Middle frontal gyrus (tissue), 1 donor: ENCODE measurements around the gene ZNF888.
"Not testable (repeated sequence)": the region's sequence is repeated elsewhere in the genome, so short reads cannot be mapped to it uniquely, and the experiment has no call there.

ENCODE experiments used
- DNase-seq: peaks from one replicate; pipeline ENCODE4 v3.0.0-alpha.2; 2015; ENCODE audit warnings: low spot score; ENCODE audit errors: extremely low spot score

The ZNF888 gene

DNA sequence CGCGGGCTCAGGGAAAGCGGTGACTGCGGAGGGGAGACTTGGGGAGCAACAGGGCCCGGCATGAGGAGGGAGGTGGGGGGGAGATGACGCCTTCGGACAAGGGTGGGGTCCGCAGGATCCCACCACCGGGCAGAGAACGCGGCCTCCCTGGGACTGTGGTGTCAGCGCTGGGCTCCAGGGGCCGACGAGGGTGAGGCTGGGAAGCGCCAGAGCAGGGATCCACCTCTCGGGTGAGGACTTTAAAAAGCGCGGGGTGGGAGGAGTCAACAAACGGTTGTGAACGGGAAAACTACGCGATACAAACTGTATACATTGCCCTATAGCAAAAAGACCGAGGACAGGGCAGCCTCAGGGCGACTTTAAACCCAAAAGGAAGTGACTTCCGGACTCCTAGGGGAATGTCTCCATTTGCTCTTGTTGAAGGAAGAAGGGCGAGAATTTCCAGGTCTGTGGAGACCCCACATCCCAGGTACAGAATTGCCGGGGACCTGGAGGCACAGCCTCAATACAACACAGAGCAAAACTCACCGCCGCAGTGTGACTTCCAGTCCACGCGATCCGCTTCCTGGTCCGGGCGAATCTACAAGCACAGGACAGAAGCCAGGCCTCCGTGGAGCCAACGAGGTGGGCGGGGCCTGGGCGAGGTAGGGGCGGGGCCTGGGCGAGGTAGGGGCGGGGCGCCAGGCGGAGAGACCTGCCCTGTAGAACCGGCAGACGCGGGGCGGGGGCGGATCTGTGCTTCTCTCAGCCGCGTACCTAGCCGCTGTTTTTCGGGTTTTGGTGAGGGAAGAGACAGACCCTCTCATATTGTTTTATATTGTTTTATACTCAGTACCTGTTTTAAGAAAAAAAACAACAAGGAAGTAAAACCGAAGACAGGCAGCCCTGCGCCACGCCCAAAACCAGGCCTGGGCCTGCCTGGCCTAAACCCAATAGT is at the start of gene ZNF888:
Gene ZNF888, minus strand, starts transcription at position 588 of the 937 bp plus-strand sequence. CDS start 5,555 bp downstream, outside the sequence.
- DNase-seq = peak; percentile 15

DNA sequence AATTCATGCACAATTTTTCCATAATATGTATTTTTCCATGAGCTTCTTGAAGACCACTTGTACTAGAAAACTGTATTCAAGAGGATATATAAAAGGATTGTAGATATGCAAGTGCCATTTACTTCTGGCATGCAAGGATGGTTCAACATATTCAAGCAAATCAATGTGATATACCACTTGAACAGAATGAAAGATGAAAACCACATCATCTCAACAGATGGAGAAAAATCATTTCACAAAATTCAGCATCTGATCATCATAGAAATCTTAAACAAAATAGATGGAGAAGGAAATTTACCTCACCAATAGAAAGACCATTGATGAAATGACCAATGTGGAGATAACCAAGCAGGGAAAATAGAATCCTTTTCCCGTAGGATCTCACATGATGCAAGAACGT is 44.5 kb upstream of the ZNF888 start:
- no peak for DNase-seq

DNA sequence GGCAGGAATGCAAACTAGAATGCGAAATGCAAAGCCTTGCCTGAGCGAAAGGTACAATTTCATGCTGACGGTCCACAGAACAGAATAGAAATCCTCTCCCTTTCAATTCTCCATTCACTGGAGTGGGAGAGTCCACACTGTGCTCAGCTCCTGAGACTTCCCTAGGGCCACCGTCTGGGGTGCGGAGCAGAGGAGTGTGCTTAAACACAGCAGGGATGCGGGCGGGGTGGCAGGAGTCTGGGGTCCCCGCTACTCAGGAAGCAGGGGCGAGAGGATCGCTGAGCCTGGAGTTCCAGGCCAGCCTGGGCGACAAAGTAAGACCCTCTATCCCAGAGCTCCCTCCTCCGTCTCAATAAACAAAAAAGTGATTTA is 40.0 kb upstream of the ZNF888 start:
- no peak for DNase-seq

DNA sequence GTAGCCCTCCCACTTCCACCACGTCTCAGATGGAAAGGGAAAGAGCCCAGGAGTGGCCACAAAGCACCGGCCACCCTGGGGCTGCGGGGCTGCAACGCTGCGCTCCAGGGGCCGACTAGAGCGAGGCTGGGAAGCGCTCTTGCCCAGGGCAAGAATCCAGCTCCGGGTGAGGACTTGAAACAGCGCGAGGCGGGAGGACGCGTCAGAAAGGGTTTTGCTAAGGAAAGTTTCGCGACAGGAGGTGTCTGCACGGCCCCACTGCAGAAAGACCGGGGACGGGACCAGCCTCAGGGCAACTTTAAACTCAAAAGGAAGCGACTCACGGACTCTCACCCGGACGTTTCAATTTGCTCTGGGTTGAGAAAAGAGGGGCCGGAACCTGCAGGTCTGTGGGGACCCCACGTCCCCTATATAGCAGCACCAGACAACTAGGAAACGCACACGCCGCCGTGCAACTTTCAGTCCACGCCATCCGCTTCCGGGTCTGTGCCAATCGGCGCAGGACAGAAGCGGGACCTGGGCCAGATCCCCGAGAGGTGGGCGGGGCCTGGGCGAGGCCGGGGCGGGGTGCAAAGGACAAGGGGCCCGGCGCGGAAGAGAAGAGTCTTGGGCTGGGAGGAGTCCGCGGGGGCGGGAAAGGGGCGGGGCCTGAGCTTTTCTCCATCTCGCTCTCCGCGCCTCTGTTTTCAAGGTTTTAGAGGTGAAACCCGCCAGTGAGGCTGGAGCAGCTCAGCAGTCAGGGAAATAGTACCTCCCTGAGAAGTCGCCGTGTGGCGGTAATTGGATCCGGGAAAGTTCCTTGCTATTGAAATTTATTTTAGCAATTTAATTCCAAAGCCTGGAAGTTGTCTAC is 39.4 kb upstream of the ZNF888 start, which contains the start of gene ZNF816:
Gene ZNF816, minus strand, starts transcription at position 488 of the 853 bp plus-strand sequence. CDS start 6,792 bp downstream, outside the sequence.
- peak; percentile 66 for DNase-seq

DNA sequence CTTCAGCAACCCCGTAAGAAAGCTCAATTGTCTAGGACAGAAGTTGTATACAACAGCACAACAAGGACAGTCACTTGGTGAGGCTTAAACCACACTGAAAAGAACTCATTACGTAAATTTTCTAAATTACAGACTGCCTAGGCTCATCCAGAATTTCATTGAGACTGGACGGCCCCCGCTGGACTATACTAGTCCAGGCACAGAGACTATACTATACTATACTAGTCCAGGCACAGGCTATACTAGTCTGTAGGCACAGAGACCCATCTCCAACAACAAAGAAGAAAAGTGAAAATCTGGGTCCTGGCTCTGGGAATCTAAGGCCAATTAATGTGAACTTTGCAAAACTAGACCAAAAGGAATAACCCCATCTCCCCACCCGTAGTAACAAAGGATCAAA is 38.8 kb upstream of the ZNF888 start:
- DNase-seq = no peak

DNA sequence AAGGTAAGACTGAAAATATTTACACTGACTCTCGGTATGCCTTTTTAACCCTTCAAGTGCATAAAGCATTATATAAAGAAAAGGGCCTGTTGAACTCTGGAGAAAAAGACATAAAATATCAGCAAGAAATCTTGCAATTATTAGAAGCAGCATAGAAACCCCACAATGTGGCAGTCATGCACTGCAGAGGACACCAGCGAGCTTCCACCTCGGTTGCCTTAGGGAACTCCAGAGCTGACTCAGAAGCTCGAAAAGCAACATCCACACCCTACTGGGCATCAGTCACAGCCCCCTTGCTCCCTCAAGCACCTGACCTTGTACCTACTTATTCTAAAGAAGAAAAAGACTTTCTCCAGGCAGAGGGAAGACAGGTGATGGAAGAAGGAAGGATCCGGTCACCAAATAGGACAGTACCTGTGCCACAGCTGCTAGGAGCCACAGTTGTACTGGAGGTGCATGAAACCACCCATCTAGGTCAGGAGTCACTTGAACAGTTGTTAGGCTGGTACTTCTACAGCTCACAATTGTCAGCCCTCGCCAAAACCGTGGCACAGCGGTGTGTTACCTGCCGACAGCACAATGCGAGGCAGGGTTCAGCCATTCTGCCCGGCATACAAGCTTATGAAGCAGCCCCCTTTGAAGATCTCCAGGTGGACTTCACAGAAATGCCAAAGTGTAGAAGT is 36.5 kb upstream of the ZNF888 start:
- no peak for DNase-seq

DNA sequence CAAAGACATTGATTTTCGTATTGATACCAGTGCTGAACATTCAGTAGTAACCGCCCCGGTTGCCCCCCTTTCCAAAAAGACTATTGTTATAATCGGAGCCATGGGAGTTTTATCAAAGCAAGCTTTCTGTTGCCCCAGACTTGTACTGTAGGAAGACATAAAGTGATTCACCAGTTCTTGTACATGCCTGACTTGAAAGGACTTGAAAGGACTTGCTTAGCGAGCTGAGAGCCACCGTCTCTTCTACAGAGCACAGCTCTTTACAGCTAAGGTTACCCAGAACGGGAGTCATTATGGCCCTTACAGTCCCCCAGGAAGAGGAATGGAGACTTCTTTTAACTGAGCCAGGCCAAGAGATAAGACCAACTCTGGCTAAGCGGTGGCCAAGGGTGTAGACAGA is 34.4 kb upstream of the ZNF888 start:
- DNase-seq = no peak

DNA sequence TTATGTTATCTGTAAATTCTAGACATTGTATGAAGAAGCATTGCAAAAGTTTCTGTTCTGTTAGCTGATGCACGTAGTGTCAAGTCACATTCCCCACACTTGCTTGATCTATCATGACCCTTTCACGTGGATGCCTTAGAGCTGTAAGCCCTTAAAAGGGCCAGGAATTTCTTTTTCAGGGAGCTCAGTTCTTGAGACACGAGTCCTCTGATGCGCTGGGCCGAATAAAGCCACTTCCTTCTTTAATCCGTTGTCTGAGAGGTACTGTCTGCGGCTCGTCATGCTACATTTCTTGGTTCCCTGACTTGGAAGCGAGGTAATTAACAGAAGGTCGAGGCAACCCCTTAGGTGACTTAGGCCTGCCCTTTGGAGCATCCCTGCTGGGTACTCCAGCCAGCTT is 33.7 kb upstream of the ZNF888 start:
- DNase-seq = no peak

DNA sequence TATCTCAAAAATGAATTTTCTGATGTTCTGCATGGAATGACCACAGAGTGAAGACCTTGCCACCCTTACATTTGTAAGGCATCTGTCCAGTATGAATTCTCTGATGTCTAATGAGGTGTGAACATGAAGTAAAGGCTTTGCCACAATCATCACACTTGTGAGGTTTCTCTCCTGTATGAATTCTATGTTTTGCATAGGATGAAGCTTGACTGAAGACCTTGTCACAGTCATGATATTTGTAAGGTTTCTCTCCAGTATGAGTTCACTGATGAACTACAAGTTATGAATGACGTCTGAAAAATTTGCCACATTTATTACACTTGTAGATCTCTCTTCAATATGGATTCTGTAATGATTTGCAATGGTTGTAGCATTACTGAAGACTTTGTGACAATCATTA is 26.2 kb upstream of the ZNF888 start:
- DNase-seq = no peak

DNA sequence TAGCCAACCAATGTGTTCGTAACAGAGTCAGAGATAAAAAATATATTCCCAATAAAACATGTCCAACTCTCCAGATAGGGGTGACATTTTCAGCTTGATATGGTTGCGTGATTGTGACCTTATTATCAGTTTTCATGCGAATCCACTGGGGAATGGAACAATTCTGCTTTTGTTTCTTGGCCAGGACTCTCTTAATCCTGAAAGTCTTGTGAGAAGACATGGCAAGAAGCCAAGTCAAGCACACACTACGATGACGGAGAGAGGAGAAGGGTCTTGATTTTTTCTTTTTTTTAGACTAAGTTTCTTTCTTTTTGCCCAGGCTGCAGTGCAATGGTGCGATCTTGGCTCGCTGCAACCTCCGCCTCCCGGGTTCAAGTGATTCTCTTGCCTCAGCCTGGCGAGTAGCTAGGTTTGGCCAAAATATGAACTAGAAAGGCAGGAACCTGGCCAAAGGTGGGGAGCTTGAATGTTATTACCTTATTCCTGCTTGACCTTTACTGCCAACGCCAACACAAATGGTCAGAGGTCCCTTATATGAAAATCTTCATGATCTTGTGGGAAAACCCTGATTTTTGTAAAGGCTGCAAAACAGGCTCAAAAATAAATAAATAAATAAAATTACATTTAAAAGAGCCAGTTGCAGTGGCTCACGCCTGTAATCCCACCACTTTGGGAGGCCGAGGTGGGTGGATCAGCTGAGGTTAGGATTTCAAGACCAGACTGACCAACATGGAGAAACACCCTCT is 25.0 kb upstream of the ZNF888 start:
- no peak for DNase-seq

DNA sequence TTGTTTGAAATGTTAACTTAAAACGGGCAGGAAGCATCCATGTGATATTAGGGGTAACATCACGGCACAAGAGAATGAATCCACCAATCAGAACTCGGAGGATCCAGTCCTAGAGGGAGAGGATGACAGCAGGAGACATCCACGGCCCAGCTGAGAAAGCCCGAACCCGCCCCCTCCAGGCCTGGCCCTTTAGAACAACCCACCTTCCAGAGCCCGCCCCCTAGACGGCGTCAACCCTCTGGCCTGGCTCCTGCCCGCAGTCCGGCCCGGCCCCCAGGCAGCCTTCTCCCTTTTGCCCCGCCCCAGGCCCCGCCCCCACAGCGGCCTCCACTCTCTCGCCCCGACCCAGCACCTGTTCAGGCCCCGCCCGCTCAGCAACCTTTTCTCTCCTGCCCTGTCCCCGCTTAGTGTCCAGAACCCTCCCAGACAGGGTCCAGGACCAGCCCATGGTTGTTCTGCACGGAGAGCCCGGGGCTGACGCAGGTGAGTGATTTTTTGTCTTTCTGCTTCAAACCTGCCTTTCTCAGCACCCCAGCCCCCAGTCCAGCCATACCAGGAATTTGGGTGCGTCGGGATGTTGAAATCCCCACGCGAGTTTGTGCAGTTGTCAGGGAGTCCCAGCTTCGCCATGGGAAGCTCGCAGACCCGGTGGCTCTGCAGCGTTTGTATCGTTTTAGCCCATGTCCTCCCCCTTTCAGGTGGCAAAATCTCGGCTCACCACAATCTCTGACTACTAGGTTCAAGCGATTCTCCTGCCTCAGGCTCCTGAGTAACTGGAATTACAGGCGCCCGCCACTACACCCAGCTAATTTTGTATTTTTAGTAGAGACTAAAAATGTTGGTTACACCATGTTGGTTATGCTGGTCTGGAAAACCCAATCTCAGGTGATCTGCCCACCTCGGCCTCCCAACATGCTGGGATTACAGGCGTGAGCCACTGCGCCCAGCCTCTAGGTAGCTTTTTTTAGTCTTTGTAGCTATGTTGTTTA is 23.4 kb upstream of the ZNF888 start:
- no peak for DNase-seq

DNA sequence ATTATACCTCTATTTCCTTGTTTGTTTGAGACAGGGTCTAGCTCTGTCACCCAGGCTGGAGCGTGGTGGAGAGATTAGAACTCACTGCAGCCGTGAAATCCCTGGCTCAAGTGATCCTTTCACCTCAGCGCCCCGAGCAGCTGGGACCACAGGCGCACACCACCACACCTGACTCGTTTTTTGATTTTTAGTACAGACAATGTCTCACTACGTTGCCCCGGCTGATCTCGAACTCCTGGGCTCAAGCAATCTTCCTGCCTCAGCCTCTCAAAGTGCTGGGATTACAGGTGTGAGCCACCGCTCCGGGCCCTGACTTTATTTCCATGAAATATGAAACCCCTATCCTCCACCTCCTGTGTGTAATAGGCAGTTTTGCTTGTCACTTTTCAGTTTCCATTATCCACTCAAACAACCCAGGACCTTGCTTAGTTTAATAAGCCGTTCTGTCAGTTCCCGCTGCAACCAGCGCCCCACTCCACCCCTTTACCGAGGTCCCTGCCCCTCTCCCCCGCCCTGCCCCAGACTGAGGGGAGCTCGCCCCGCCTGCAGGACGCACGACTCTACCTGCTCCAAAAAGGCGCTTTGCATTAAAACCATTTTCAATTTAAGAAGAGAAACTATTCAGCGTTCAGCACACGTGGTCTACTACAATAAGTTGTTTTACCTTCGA is 22.6 kb upstream of the ZNF888 start:
- DNase-seq = no peak

DNA sequence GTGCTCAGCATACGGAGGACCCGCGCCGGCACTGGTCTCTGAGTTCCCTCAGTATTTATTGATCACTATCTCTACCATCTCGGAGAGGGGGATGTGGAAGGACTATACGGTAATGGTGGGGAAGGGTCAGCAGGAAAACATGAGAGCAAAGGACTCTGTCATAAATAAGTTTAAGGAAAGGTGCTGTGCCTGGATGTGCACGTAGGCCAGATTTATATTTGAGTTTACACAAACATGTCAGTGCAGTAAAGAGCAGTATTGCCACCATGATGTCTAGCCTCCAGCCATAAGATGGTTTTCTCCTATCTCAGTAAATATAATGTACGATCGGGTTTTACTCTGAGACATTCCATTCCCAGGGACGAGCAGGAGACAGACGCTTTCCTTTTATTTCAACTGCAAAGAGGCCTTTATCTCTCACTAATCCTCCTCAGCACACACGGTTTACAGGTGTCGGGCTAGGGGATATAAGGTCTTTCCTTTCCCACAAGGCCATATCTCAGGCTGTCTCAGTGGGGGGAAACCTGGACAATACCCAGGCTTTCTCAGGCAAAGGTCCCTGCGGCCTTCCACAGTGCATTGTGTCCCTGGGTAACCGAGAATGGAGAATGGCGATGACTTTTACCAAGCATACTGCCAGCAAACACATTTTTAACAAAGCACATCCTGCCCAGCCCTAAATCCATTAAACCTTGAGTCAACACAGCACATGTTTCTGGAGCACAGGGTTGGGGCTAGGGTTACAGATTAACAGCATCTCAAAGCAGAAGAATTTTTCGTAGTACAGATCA is 21.7 kb upstream of the ZNF888 start:
- not testable (repeated sequence) for DNase-seq

DNA sequence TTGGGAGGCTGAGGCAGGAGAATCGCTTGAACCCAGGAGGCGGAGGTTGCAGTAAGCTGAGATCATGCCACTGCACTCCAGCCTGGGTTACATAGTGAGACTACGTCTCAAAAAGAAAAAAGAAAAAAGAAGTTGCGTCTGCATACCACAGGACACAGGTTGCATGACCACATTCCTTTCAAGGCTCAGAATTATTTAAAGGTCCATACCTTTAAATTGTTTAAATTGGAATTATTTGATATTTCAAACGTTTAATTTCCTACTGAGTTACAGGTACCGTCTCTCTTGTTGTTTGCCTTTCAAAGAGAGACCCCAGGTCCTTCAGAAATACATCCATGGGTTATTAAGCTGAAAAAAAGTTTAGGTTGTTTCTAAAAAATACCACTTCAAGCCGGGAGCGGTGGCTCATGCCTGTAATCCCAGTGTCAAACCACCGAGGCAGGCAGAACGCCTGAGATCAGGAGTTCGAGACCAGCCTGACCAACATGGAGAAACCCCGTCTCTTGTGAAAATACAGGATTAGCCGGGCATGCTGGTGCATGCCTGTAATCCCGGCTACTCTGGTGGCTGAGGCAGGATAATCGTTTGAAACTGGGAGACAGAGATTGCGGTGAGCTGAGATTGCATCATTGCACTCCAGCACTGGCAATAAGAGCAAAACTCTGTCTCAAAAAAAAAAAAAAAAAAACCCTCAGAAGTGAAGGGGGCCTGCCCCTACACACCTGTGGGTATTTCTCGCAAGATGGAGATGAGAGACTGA is 20.8 kb upstream of the ZNF888 start:
- DNase-seq = no peak

DNA sequence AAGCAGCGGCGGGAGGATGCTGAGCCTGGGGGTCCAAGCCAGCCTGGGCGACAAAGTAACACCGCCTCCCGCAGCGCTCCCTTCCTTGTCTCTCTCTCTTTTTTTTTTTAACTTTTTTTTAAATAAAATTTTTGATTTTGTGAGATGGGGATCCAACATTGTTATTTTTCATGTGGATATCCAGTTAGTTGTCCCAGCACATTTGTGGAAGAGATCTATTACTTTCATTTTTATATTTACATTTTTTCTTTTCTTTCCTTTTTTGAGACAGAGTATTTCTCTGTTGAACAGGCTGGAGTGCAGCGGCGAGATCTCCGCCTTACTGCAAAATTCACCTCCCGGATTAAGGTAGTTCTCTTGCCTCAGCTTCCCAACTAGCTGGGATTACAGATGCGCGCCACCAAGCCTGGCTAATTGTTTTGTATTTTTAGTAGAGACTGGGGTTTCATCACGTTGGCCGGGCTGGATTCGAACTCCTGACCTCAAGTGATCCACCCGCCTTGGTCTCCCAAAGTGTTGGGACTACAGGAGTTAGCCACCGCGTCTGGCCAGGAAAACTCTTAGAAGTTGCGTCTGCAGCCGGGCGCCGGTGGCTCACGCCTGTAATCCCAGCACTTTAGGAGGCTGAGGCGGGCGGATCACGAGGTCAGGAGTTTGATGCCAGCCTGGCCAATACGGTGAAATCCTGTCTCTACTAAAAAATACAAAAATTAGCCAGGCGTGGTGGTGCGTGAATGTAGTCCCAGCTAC is 20.1 kb upstream of the ZNF888 start:
- DNase-seq = no peak

DNA sequence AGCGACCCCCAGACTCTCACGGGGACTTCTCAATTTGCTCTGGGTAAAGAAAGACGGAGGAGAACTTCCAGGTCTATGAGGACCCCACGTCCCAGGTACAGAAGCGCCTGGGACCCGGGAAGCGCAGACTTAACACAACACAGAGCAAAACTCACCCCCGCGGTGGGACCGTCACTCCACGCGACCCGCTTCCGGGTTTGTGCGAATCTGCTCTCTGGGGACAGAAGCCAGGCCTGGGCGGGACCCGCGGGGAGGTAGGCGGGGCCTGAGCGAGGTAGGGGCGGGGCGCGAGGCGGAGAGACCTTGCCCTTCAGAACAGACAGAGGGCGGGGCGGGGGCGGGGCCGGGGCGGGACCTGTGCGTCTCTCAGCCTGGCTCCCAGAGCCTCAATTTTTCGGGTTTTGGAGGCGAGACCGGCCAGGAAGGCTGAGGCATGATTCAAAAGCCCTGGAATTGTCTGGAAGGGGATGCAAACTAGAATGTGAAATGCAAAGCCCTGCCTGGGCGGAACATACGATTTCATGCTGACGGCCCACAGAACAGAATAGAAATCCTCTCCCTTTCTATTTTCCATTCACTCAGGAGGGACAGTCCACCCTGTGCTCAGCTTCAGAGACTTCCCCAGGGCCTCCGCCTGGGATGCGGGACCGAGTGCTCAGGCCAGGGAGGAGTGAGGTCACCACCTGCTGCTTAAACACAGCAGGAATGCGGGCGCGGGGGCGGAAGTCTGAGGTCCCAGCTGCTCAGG is 19.3 kb upstream of the ZNF888 start:
- no peak for DNase-seq
